ENCODE data around the gene AGRN. TPM values are rescaled to one million over a fixed set of nuclear protein-coding genes. Genes with fewer than 3 reads are reported as not detected.

Gene AGRN
- total RNA-seq, 1 donor from 2014 or later: 109 TPM

GRCh38 chr1:1047407-1047806 is 27.5 kb downstream of the AGRN start:
- no peaks in the 10 kb centered on the region for H3K9me3 ChIP-seq
- H3K4me1 ChIP-seq: no peaks in the 10 kb centered on the region
- DNase-seq (ENCODE audit: low spot score in 2 of 2): no peak
- intact Hi-C loops (cut with DNase I): no loop called here
- peaks cover 15 to 18% of the 10 kb centered on the region in 2 donors for H3K36me3 ChIP-seq
- H3K4me3 ChIP-seq: no peak overlapping the region
- H3K27me3 ChIP-seq: no peaks in the 10 kb centered on the region
- H3K27ac ChIP-seq: no peak overlapping the region
- TF ChIP-seq CTCF (IDR thresholded peaks at IDR 0.05): no peak

- no peak for TF ChIP-seq CTCF (IDR thresholded peaks at IDR 0.05)
- Histone ChIP-seq H3K4me3 (no peak overlapping the region), H3K9me3 (no peaks in the 10 kb centered on the region), H3K36me3 (peaks cover 15 to 18% of the 10 kb centered on the region in 2 donors), H3K4me1 (no peaks in the 10 kb centered on the region), H3K27ac (no peak overlapping the region), H3K27me3 (no peaks in the 10 kb centered on the region)
- intact Hi-C loops (cut with DNase I): no loop called here
- no peak for DNase-seq (ENCODE audit: low spot score in 2 of 2)
These were observed 28.0 kb downstream of the AGRN start for GRCh38 chr1:1047963-1048362.

DNA sequence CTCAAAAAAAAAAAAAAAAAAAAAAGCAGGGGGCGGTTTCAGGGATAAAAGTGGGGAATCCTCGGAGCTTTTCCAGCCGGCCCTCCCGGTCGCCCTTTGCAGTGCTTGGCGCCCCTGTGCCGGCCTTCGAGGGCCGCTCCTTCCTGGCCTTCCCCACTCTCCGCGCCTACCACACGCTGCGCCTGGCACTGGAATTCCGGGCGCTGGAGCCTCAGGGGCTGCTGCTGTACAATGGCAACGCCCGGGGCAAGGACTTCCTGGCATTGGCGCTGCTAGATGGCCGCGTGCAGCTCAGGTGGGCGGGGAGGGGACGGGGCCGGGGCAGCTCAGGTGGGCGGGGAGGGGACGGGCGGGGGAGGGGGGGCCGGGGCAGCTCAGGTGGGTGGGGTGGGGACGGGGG is 28.8 kb downstream of the AGRN start:
- Histone ChIP-seq H3K9me3 (no peaks in the 10 kb centered on the region), H3K4me3 (no peak overlapping the region), H3K27me3 (no peaks in the 10 kb centered on the region), H3K36me3 (peaks cover 15 to 18% of the 10 kb centered on the region in 2 donors), H3K4me1 (no peaks in the 10 kb centered on the region), H3K27ac (no peak overlapping the region)
- TF ChIP-seq CTCF (IDR thresholded peaks at IDR 0.05): no peak
- intact Hi-C loops (cut with DNase I): no loop called here
- no peak for DNase-seq (ENCODE audit: low spot score in 2 of 2)

- peaks cover 13 to 18% of the 10 kb centered on the region in 2 donors for H3K36me3 ChIP-seq
- no peak overlapping the region for H3K27ac ChIP-seq
- H3K4me1 ChIP-seq: no peaks in the 10 kb centered on the region
- no peak for TF ChIP-seq CTCF (IDR thresholded peaks at IDR 0.05)
- DNase-seq (ENCODE audit: low spot score in 2 of 2): no peak
- intact Hi-C loops (cut with DNase I): no loop called here
- H3K4me3 ChIP-seq: no peak overlapping the region
- H3K9me3 ChIP-seq: no peaks in the 10 kb centered on the region
- no peaks in the 10 kb centered on the region for H3K27me3 ChIP-seq
These were observed 29.6 kb downstream of the AGRN start for GRCh38 chr1:1049318-1050165.

- H3K27ac ChIP-seq: no peak overlapping the region
- TF ChIP-seq CTCF (IDR thresholded peaks at IDR 0.05): no peak
- peaks cover 7 to 12% of the 10 kb centered on the region in 2 donors for H3K36me3 ChIP-seq
- no peak for DNase-seq (ENCODE audit: low spot score in 2 of 2)
- H3K9me3 ChIP-seq: no peaks in the 10 kb centered on the region
- H3K27me3 ChIP-seq: no peaks in the 10 kb centered on the region
- H3K4me3 ChIP-seq: no peak overlapping the region
- intact Hi-C loops (cut with DNase I): no loop called here
- H3K4me1 ChIP-seq: no peaks in the 10 kb centered on the region
These were observed 30.7 kb downstream of the AGRN start for GRCh38 chr1:1050577-1051052.

Data from ascending aorta (tissue), 2 donors.